Measurements from ENCODE around the gene MAU2. TPM values are rescaled to one million over a fixed set of nuclear protein-coding genes. Genes with fewer than 3 reads are reported as not detected.
A peak's percentile ranks its signal among the peaks of the same experiment; 100 is the strongest.

Gene MAU2
- total and polyA plus RNA-seq, 2 of the 13 experiments (the other 11 are each of a cell fraction or from before 2014, with no cell fraction given), result 16.8 to 33.8 TPM

- TF ChIP-seq, protein P1, sequence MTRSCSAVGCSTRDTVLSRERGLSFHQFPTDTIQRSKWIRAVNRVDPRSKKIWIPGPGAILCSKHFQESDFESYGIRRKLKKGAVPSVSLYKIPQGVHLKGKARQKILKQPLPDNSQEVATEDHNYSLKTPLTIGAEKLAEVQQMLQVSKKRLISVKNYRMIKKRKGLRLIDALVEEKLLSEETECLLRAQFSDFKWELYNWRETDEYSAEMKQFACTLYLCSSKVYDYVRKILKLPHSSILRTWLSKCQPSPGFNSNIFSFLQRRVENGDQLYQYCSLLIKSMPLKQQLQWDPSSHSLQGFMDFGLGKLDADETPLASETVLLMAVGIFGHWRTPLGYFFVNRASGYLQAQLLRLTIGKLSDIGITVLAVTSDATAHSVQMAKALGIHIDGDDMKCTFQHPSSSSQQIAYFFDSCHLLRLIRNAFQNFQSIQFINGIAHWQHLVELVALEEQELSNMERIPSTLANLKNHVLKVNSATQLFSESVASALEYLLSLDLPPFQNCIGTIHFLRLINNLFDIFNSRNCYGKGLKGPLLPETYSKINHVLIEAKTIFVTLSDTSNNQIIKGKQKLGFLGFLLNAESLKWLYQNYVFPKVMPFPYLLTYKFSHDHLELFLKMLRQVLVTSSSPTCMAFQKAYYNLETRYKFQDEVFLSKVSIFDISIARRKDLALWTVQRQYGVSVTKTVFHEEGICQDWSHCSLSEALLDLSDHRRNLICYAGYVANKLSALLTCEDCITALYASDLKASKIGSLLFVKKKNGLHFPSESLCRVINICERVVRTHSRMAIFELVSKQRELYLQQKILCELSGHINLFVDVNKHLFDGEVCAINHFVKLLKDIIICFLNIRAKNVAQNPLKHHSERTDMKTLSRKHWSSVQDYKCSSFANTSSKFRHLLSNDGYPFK (CRISPR knock-in tag; IDR thresholded peaks at IDR 0.05; ENCODE audit: borderline replicate concordance), result peak; percentile 35; the same call in 1 of the 2 replicates
- TF ChIP-seq, protein P2, sequence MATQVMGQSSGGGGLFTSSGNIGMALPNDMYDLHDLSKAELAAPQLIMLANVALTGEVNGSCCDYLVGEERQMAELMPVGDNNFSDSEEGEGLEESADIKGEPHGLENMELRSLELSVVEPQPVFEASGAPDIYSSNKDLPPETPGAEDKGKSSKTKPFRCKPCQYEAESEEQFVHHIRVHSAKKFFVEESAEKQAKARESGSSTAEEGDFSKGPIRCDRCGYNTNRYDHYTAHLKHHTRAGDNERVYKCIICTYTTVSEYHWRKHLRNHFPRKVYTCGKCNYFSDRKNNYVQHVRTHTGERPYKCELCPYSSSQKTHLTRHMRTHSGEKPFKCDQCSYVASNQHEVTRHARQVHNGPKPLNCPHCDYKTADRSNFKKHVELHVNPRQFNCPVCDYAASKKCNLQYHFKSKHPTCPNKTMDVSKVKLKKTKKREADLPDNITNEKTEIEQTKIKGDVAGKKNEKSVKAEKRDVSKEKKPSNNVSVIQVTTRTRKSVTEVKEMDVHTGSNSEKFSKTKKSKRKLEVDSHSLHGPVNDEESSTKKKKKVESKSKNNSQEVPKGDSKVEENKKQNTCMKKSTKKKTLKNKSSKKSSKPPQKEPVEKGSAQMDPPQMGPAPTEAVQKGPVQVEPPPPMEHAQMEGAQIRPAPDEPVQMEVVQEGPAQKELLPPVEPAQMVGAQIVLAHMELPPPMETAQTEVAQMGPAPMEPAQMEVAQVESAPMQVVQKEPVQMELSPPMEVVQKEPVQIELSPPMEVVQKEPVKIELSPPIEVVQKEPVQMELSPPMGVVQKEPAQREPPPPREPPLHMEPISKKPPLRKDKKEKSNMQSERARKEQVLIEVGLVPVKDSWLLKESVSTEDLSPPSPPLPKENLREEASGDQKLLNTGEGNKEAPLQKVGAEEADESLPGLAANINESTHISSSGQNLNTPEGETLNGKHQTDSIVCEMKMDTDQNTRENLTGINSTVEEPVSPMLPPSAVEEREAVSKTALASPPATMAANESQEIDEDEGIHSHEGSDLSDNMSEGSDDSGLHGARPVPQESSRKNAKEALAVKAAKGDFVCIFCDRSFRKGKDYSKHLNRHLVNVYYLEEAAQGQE (IDR thresholded peaks at IDR 0.05; ENCODE audit: borderline replicate concordance in 1 of 2, low read depth in 1 of 2, low read length in 2 of 2), result no peak
- TF ChIP-seq ZC3H4 (CRISPR knock-in tag; IDR thresholded peaks at IDR 0.05; ENCODE audit: borderline replicate concordance) (no peak), ZSCAN30 (CRISPR knock-in tag; IDR thresholded peaks at IDR 0.05) (no peak), PRDM4 (CRISPR knock-in tag; IDR thresholded peaks at IDR 0.05; ENCODE audit: borderline replicate concordance) (no peak), ZNF230 (CRISPR knock-in tag; IDR thresholded peaks at IDR 0.05) (no peak), KLF15 (CRISPR knock-in tag; IDR thresholded peaks at IDR 0.05; ENCODE audit: borderline replicate concordance) (no peak), ZNF382 (CRISPR knock-in tag; IDR thresholded peaks at IDR 0.05; ENCODE audit: borderline replicate concordance) (no peak)
- TF ChIP-seq, protein P3, sequence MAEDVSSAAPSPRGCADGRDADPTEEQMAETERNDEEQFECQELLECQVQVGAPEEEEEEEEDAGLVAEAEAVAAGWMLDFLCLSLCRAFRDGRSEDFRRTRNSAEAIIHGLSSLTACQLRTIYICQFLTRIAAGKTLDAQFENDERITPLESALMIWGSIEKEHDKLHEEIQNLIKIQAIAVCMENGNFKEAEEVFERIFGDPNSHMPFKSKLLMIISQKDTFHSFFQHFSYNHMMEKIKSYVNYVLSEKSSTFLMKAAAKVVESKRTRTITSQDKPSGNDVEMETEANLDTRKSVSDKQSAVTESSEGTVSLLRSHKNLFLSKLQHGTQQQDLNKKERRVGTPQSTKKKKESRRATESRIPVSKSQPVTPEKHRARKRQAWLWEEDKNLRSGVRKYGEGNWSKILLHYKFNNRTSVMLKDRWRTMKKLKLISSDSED (CRISPR knock-in tag; IDR thresholded peaks at IDR 0.05), result no peak
Measured at GRCh38 chr19:19385896-19386869, 65.6 kb downstream of the MAU2 start (continued).

Data from HepG2 (cell line).